GM18505 (cell line): ENCODE measurements around the gene FAR1.

ENCODE experiments used
- ATAC-seq: cut with Tn5 transposase; IDR thresholded peaks from one replicate; pipeline ENCODE4 v1.9.1; 2021; ENCODE audit not compliant: unreplicated experiment
- POLR2A ChIP-seq: IDR thresholded peaks from 4 replicates; pipeline ENCODE4 v1.6.1; 2011; ENCODE audit warnings: borderline replicate concordance; ENCODE audit not compliant: insufficient read depth, insufficient read length; ENCODE audit errors: extremely low read depth

Gene FAR1

GRCh38 chr11:13761716-13762115 is 93.2 kb downstream of the FAR1 start:
- no peak for ATAC-seq
- no peak for TF ChIP-seq POLR2A

GRCh38 chr11:13762718-13763117 is 94.2 kb downstream of the FAR1 start:
- no peak for ATAC-seq
- TF ChIP-seq POLR2A = no peak

GRCh38 chr11:13763341-13763740 is 94.9 kb downstream of the FAR1 start:
- ATAC-seq = no peak
- no peak for TF ChIP-seq POLR2A

- no peak for ATAC-seq
- TF ChIP-seq POLR2A = no peak
These were observed 97.4 kb downstream of the FAR1 start for GRCh38 chr11:13765886-13766285.

GRCh38 chr11:13767471-13767870 is 99.0 kb downstream of the FAR1 start:
- ATAC-seq = no peak
- no peak for TF ChIP-seq POLR2A

- no peak for ATAC-seq
- TF ChIP-seq POLR2A = no peak
These were observed 100.7 kb downstream of the FAR1 start for GRCh38 chr11:13769188-13769587.

GRCh38 chr11:13771151-13771550 is 102.7 kb downstream of the FAR1 start:
- no peak for ATAC-seq
- TF ChIP-seq POLR2A = no peak

- no peak for TF ChIP-seq POLR2A
- no peak for ATAC-seq
These were observed 104.0 kb downstream of the FAR1 start for GRCh38 chr11:13772223-13773046.

- ATAC-seq = no peak
- TF ChIP-seq POLR2A = no peak
These were observed 107.0 kb downstream of the FAR1 start for GRCh38 chr11:13775471-13775870.

- no peak for ATAC-seq
- no peak for TF ChIP-seq POLR2A
These were observed 107.8 kb downstream of the FAR1 start for GRCh38 chr11:13776134-13776815.

GRCh38 chr11:13777341-13777985 is 109.0 kb downstream of the FAR1 start:
- no peak for TF ChIP-seq POLR2A
- no peak for ATAC-seq

GRCh38 chr11:13778345-13778744 is 109.9 kb downstream of the FAR1 start:
- no peak for ATAC-seq
- TF ChIP-seq POLR2A = no peak

- no peak for TF ChIP-seq POLR2A
- ATAC-seq = no peak
These were observed 112.7 kb downstream of the FAR1 start for GRCh38 chr11:13781153-13781552.
